ENCODE data around the gene GCGR. TPM values are rescaled to one million over a fixed set of nuclear protein-coding genes. Genes with fewer than 3 reads are reported as not detected.

Gene GCGR
- total and polyA plus RNA-seq, 2 donors from 2014 or later = 9.3 to 37.2 TPM

- H3K36me3 ChIP-seq (ENCODE audit: control insufficient read depth in 2 of 3, insufficient read depth in 3 of 3, low read length in 3 of 3) = no peaks in the 10 kb centered on the region
- intact Hi-C loops (cut with DNase I) = no loop called here
- H3K4me1 ChIP-seq (ENCODE audit: control insufficient read depth in 2 of 3, insufficient read depth in 2 of 3, low read depth in 1 of 3, low read length in 3 of 3) = peaks cover 0 to 22% (median 4%) of the 10 kb centered on the region in 3 donors
- H3K4me3 ChIP-seq (ENCODE audit: low read length in 3 of 3) = peak overlapping the region; percentile 63 to 67 (median 65)
- TF ChIP-seq, protein P1, sequence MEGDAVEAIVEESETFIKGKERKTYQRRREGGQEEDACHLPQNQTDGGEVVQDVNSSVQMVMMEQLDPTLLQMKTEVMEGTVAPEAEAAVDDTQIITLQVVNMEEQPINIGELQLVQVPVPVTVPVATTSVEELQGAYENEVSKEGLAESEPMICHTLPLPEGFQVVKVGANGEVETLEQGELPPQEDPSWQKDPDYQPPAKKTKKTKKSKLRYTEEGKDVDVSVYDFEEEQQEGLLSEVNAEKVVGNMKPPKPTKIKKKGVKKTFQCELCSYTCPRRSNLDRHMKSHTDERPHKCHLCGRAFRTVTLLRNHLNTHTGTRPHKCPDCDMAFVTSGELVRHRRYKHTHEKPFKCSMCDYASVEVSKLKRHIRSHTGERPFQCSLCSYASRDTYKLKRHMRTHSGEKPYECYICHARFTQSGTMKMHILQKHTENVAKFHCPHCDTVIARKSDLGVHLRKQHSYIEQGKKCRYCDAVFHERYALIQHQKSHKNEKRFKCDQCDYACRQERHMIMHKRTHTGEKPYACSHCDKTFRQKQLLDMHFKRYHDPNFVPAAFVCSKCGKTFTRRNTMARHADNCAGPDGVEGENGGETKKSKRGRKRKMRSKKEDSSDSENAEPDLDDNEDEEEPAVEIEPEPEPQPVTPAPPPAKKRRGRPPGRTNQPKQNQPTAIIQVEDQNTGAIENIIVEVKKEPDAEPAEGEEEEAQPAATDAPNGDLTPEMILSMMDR (IDR thresholded peaks at IDR 0.05; ENCODE audit: borderline replicate concordance, extremely low read depth, insufficient read depth) = no peak
- DNase-seq (peak in 1 of 5 donors; percentile 81), FAIRE-seq (no peak)
- peak overlapping the region; percentile 45 to 64 (median 56) for H3K9ac ChIP-seq (ENCODE audit: low read length in 3 of 3)
- H3K27me3 ChIP-seq (ENCODE audit: control insufficient read depth, insufficient read depth, low read length) = no peaks in the 10 kb centered on the region
- peak overlapping the region; percentile 83 to 85 for H3K27ac ChIP-seq (ENCODE audit: low read depth in 2 of 2, low read length in 2 of 2)
- H3K9me3 ChIP-seq (ENCODE audit: control insufficient read depth in 2 of 3, insufficient read depth in 1 of 3, low read length in 3 of 3) = no peaks in the 10 kb centered on the region
Observed at GRCh38 chr17:81831957-81832607, 28.1 kb downstream of the GCGR start.

DNA sequence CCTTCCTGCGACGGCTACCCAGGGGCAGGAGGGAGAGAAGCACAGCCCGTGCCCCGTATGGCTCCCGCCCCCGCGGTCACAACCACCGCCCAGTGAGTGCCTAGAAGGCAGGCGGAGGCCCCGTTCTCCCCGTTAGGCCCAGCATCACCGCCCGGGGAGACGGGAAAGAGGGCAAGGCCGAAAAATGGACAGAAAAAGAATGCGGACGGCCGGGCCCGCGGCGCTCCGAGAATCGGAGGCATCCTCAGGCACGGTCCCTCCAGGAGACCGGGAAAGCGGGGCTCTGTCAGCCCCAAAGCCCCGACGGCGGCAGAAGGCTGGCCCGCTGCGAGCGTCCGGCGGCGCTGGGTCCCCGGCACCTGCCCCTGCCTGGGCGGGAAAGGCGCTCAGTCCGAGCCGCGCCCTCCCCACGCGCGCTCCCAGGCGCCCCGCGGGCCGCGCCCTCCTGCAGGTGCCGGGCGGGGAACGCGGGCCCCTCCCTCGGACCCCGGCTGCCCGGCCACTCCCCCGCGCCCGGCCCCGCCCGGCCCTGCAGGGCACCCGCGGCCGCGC is 28.7 kb downstream of the GCGR start:
- intact Hi-C loops (cut with DNase I) = no loop called here
- DNase-seq = peak in 2 of 5 donors; percentile 27 to 45
- Histone ChIP-seq H3K9ac (ENCODE audit: low read length in 3 of 3) (peak overlapping the region; percentile 45 to 64 (median 56)), H3K4me3 (ENCODE audit: low read length in 3 of 3) (peak overlapping the region; percentile 63 to 67 (median 65)), H3K4me1 (ENCODE audit: control insufficient read depth in 2 of 3, insufficient read depth in 2 of 3, low read depth in 1 of 3, low read length in 3 of 3) (peaks cover 0 to 22% (median 4%) of the 10 kb centered on the region in 3 donors), H3K27me3 (ENCODE audit: control insufficient read depth, insufficient read depth, low read length) (no peaks in the 10 kb centered on the region), H3K27ac (ENCODE audit: low read depth in 2 of 2, low read length in 2 of 2) (peak overlapping the region; percentile 83 to 85), H3K36me3 (ENCODE audit: control insufficient read depth in 2 of 3, insufficient read depth in 3 of 3, low read length in 3 of 3) (no peaks in the 10 kb centered on the region), H3K9me3 (ENCODE audit: control insufficient read depth in 2 of 3, insufficient read depth in 1 of 3, low read length in 3 of 3) (no peaks in the 10 kb centered on the region)
- TF ChIP-seq, protein P1 (IDR thresholded peaks at IDR 0.05; ENCODE audit: borderline replicate concordance, extremely low read depth, insufficient read depth) = no peak
- FAIRE-seq = no peak

DNA sequence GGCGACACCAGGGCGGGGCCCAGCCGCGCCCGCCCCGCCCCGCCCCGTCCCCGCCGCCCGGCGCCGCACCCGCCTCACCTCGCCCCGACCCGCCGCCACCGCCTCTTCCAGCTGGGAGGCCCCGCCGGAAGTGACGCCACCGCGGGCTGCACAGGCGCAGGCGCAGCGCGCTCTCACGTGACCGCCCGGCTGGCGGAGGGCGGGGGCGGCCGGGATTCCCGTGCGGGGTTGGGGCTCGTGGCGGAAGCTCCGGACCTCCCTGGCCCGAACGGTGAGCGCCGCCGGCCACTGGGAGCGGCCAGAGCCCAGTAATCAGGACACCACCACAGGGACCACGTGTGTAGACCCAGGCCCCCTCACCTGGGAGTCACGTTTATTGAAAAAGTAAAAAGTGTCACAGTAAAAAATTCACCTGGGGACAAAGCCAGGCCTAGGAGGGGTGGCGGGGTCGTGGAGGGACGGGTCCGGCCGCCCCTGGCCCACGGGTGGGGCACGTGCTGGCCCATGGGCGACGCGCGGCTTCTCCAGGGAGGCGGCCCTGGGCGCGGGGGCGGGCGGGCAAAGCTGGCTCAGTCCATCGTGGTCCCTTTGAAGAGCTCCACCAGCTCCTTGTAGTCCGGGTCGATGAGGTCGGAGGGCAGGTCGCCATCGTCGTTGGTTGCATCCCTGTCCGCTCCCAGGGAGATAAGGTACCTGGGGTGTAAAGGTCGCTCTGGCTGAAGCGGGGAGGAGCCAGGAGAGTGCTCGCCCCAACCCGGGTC is 29.4 kb downstream of the GCGR start, which contains the start of gene MCRIP1:
Gene MCRIP1, minus strand, starts transcription at position 132 of the 761 bp plus-strand sequence. CDS start 8,785 bp downstream, outside the sequence.
- H3K4me1 ChIP-seq (ENCODE audit: control insufficient read depth in 2 of 3, insufficient read depth in 2 of 3, low read depth in 1 of 3, low read length in 3 of 3) = peaks cover 0 to 22% (median 4%) of the 10 kb centered on the region in 3 donors
- H3K9me3 ChIP-seq (ENCODE audit: control insufficient read depth in 2 of 3, insufficient read depth in 1 of 3, low read length in 3 of 3) = no peaks in the 10 kb centered on the region
- peak within 1 kb of the TSS; percentile 63 to 76 (median 65) for H3K4me3 ChIP-seq (ENCODE audit: low read length in 3 of 3)
- DNase-seq (peak; percentile 95 to 99 (median 96)), FAIRE-seq (no peak)
- intact Hi-C loops (cut with DNase I) = no loop called here
- H3K9ac ChIP-seq (ENCODE audit: low read length in 3 of 3) = peak within 1 kb of the TSS; percentile 45 to 85 (median 77)
- peak within 1 kb of the TSS; percentile 85 to 95 for H3K27ac ChIP-seq (ENCODE audit: low read depth in 2 of 2, low read length in 2 of 2)
- H3K36me3 ChIP-seq (ENCODE audit: control insufficient read depth in 2 of 3, insufficient read depth in 3 of 3, low read length in 3 of 3) = no peaks in the 10 kb centered on the region
- H3K27me3 ChIP-seq (ENCODE audit: control insufficient read depth, insufficient read depth, low read length) = no peaks in the 10 kb centered on the region
- TF ChIP-seq, protein P1 (IDR thresholded peaks at IDR 0.05; ENCODE audit: borderline replicate concordance, extremely low read depth, insufficient read depth) = no peak

All from kidney (tissue), 14 donors.